Hepatocyte (in vitro differentiated cells): ENCODE results near the gene NLRP11. TPM values are rescaled to one million over a fixed set of nuclear protein-coding genes. Genes with fewer than 3 reads are reported as not detected.

Source experiments
- DNase-seq: peaks from one replicate; pipeline ENCODE4 v3.0.0-alpha.2; 2016; ENCODE audit warnings: low spot score
- H2AFZ ChIP-seq: fragments of 200-600 bp; sonication (generic); 2 replicates; pipeline ENCODE4 v1.6.0; 2016; ENCODE audit warnings: antibody characterized with exemption, mild to moderate bottlenecking
- H3K27ac ChIP-seq: fragments of 200-600 bp; sonication (generic); 2 replicates; pipeline ENCODE4 v1.5.1; 2016; ENCODE audit warnings: mild to moderate bottlenecking
- H3K27me3 ChIP-seq: fragments of 200-600 bp; sonication (generic); 2 replicates; pipeline ENCODE4 v1.6.1; 2016
- H3K36me3 ChIP-seq: fragments of 200-600 bp; sonication (generic); replicated peaks from 2 replicates; pipeline ENCODE4 v1.5.1; 2016; ENCODE audit warnings: low read depth; ENCODE audit not compliant: insufficient read depth
- H3K4me1 ChIP-seq: fragments of 200-600 bp; sonication (generic); 2 replicates; pipeline ENCODE4 v1.5.1; 2016; ENCODE audit warnings: mild to moderate bottlenecking, moderate library complexity; ENCODE audit not compliant: insufficient read depth
- H3K4me2 ChIP-seq: fragments of 200-600 bp; sonication (generic); 2 replicates; pipeline ENCODE4 v1.6.0; 2016
- H3K4me3 ChIP-seq: fragments of 200-600 bp; sonication (generic); 2 replicates; pipeline ENCODE4 v1.5.1; 2016; ENCODE audit warnings: mild to moderate bottlenecking
- H3K79me2 ChIP-seq: fragments of 200-600 bp; sonication (generic); 2 replicates; pipeline ENCODE4 v1.6.0; 2017; ENCODE audit warnings: mild to moderate bottlenecking
- H3K9me2 ChIP-seq: fragments of 200-600 bp; sonication (generic); replicated peaks from 2 replicates; pipeline ENCODE4 v1.6.0; 2017; ENCODE audit warnings: mild to moderate bottlenecking; ENCODE audit not compliant: insufficient read depth
- H3K9me3 ChIP-seq: fragments of 200-600 bp; sonication (generic); 2 replicates; pipeline ENCODE4 v1.5.1; 2016; ENCODE audit warnings: low read depth, mild to moderate bottlenecking
- H4K20me1 ChIP-seq: fragments of 200-600 bp; sonication (generic); 2 replicates; pipeline ENCODE4 v1.6.0; 2016; ENCODE audit warnings: mild to moderate bottlenecking; ENCODE audit not compliant: insufficient read depth, poor library complexity, severe bottlenecking
- CTCF ChIP-seq: fragments of 200-600 bp; sonication (generic); IDR thresholded peaks from 2 replicates; pipeline ENCODE4 v1.5.1; 2016; ENCODE audit warnings: antibody characterized with exemption, mild to moderate bottlenecking; ENCODE audit not compliant: poor library complexity
- EZH2 ChIP-seq: fragments of 200-600 bp; sonication (generic); IDR thresholded peaks from 2 replicates; pipeline ENCODE4 v1.6.1; 2016; ENCODE audit warnings: antibody characterized with exemption, mild to moderate bottlenecking, borderline replicate concordance
- EZH2phosphoT487 ChIP-seq: fragments of 200-600 bp; sonication (generic); IDR thresholded peaks from one replicate; pipeline ENCODE4 v1.6.1; 2018; ENCODE audit warnings: antibody characterized with exemption, mild to moderate bottlenecking, low read depth, moderate library complexity; ENCODE audit not compliant: unreplicated experiment, severe bottlenecking
- WGBS: methylation state at CpG from one replicate; pipeline ENCODE4 v1.1.6; 2016; ENCODE audit warnings: low lambda C conversion rate; ENCODE audit errors: missing lambda C conversion rate; 5-methylcytosine and 5-hydroxymethylcytosine counted together
- polyA plus RNA-seq: library from polyadenylated mRNA; unstranded; fragments of >200 nt; fragmentation: Nextera tagmentation; extraction: Ambion mirVana; gene quantifications from 2 replicates; pipeline ENCODE4 v1.2.1, GENCODE V29; 2016
- total RNA-seq: library from RNA; depleted of rRNA; stranded (reverse); fragments of >200 nt; gene quantifications from 2 replicates; pipeline ENCODE4 v1.2.3, GENCODE V29; 2014

Gene NLRP11
- total and polyA plus RNA-seq, 2 experiments from 2014 or later = not detected

- H3K4me1 ChIP-seq = no peaks in the 10 kb centered on the region
- 74% methylated on average over 3 of the region's 3 CpGs for WGBS
Measured at GRCh38 chr19:55738302-55738701, 93.5 kb downstream of the NLRP11 start, which contains the start of gene NLRP9. TSS of gene NLRP9 (minus strand) at chr19:55738402. CDS start at chr19:55738374, 28 bp downstream.

More at GRCh38 chr19:55738302-55738701, 93.5 kb downstream of the NLRP11 start, which contains the start of gene NLRP9:
- Histone ChIP-seq H3K9me2 (no peaks in the 10 kb centered on the region), H3K4me2 (no peak within 1 kb of the TSS), H2AFZ (no peak within 1 kb of the TSS), H4K20me1 (no peaks in the 10 kb centered on the region), H3K79me2 (no peaks in the 10 kb centered on the region), H3K27me3 (no peaks in the 10 kb centered on the region), H3K9me3 (no peaks in the 10 kb centered on the region), H3K4me3 (no peak within 1 kb of the TSS), H3K27ac (no peak within 1 kb of the TSS), H3K36me3 (no peaks in the 10 kb centered on the region)
- TF ChIP-seq EZH2 (no peak), EZH2phosphoT487 (no peak), CTCF (no peak)
- no peak for DNase-seq

Other genes with a start within 250 kb of the NLRP11 start
- gene FIZ1, start 232.5 kb downstream of the NLRP11 start, total RNA-seq = 3.8 and 5.6 TPM in 2 replicates
- 14.0 and 16.4 TPM in 2 replicates for gene FIZ1, start 232.5 kb downstream of the NLRP11 start, polyA plus RNA-seq
- gene ZNF524, start 231.7 kb downstream of the NLRP11 start, total RNA-seq = 8.4 and 12.4 TPM in 2 replicates
- gene ZNF524, start 231.7 kb downstream of the NLRP11 start, polyA plus RNA-seq = 18.5 and 19.5 TPM in 2 replicates
- 3.0 and 3.1 TPM in 2 replicates for gene ZNF865, start 226.4 kb downstream of the NLRP11 start, total RNA-seq
- 1.7 and 2.2 TPM in 2 replicates for gene ZNF865, start 226.4 kb downstream of the NLRP11 start, polyA plus RNA-seq
- 6.7 and 7.2 TPM in 2 replicates for gene ZNF784, start 207.4 kb downstream of the NLRP11 start, total RNA-seq
- gene ZNF784, start 207.4 kb downstream of the NLRP11 start, polyA plus RNA-seq = 5.5 and 10.0 TPM in 2 replicates
- gene ZNF580, start 191.0 kb downstream of the NLRP11 start, total RNA-seq = 6.1 and 10.1 TPM in 2 replicates
- 53.8 and 71.5 TPM in 2 replicates for gene ZNF580, start 191.0 kb downstream of the NLRP11 start, polyA plus RNA-seq
- 12.2 and 17.3 TPM in 2 replicates for gene ZNF581, start 188.3 kb downstream of the NLRP11 start, total RNA-seq
- gene ZNF581, start 188.3 kb downstream of the NLRP11 start, polyA plus RNA-seq = 14.2 and 22.5 TPM in 2 replicates
- gene CCDC106, start 183.8 kb downstream of the NLRP11 start, total RNA-seq = 13.0 and 18.3 TPM in 2 replicates
- gene CCDC106, start 183.8 kb downstream of the NLRP11 start, polyA plus RNA-seq = 30.5 and 31.7 TPM in 2 replicates
- 94.6 and 99.6 TPM in 2 replicates for gene U2AF2, start 177.0 kb downstream of the NLRP11 start, total RNA-seq
- gene U2AF2, start 177.0 kb downstream of the NLRP11 start, polyA plus RNA-seq = 16.1 and 18.0 TPM in 2 replicates
- gene EPN1, start 156.8 kb downstream of the NLRP11 start, total RNA-seq = 40.2 and 74.8 TPM in 2 replicates
- 154 and 165 TPM in 2 replicates for gene EPN1, start 156.8 kb downstream of the NLRP11 start, polyA plus RNA-seq
- not detected in 2 replicates for gene NLRP9, start 93.6 kb downstream of the NLRP11 start, total RNA-seq
- not detected in 2 replicates for gene NLRP9, start 93.6 kb downstream of the NLRP11 start, polyA plus RNA-seq
- not detected in 2 replicates for gene RFPL4A, start 72.9 kb downstream of the NLRP11 start, total RNA-seq
- gene RFPL4A, start 72.9 kb downstream of the NLRP11 start, polyA plus RNA-seq = not detected in 2 replicates
- not detected in 2 replicates for gene RFPL4AL1, start 62.9 kb downstream of the NLRP11 start, total RNA-seq
- gene RFPL4AL1, start 62.9 kb downstream of the NLRP11 start, polyA plus RNA-seq = not detected in 2 replicates
- gene NLRP4, start 4.5 kb upstream of the NLRP11 start, total RNA-seq = not detected in 2 replicates
- gene NLRP4, start 4.5 kb upstream of the NLRP11 start, polyA plus RNA-seq = not detected in 2 replicates
- gene NLRP13, start 100.3 kb upstream of the NLRP11 start, total RNA-seq = not detected in 2 replicates
- not detected in 2 replicates for gene NLRP13, start 100.3 kb upstream of the NLRP11 start, polyA plus RNA-seq
- not detected in 2 replicates for gene NLRP8, start 115.8 kb upstream of the NLRP11 start, total RNA-seq
- gene NLRP8, start 115.8 kb upstream of the NLRP11 start, polyA plus RNA-seq = not detected in 2 replicates
- not detected in 2 replicates for gene NLRP5, start 154.8 kb upstream of the NLRP11 start, total RNA-seq
- not detected in 2 replicates for gene NLRP5, start 154.8 kb upstream of the NLRP11 start, polyA plus RNA-seq